Stimulated activated CD4-positive, alpha-beta T cell treated with anti-CD3 and anti-CD28 coated beads, Interleukin-4, amount 100 ng/mL, for 4 hours (primary cell): ENCODE measurements around the gene SEPTIN2.
"Not testable (repeated sequence)": the region's sequence is repeated elsewhere in the genome, so short reads cannot be mapped to it uniquely, and the experiment has no call there.

Source experiments
- DNase-seq, 2 experiments: peaks; one replicate each; pipeline ENCODE4 v3.0.0-alpha.2; 2020

Gene SEPTIN2

DNA sequence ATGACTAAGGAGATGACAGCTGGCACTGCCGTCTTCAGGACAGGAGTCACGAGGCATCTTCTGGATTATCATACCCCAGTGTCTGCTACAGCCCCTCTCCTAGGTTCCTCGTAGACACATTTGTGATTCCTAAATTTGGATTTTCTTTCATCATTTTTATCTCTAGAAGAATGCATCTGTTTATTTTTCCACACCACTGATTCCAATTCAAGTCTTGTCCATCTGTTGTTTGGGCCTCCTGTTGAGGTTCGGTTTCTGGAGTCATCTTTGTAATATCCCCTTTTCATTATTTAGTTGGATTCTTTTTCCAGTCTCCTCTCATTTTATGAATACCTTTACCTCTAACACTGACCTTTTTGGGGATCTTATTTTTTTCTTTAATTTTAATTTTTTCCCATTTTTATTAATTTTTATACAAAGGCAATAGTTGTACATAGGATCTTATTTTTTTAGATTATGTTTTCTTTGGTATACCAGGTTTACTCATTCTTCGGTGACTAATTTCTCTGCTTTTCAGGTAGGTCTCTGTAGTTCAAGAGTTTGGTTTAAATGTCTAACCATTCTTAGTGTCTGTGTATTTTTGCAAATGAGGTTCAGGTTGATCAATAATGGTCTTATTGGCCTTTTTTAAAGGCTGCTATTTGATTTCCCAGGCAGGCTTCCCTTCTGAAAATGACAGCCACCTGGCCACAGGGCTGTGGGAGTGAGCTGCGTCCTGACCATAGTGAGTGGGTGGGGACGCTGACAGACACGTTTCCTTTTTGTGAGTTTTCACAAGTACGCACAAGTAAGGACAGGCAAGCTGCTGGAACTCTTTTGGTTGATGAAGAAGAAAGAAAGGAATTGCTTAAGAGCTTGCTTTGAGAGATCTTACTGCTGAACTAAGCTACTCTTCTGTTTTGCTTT is 74.8 kb downstream of the SEPTIN2 start:
- no peak for DNase-seq

DNA sequence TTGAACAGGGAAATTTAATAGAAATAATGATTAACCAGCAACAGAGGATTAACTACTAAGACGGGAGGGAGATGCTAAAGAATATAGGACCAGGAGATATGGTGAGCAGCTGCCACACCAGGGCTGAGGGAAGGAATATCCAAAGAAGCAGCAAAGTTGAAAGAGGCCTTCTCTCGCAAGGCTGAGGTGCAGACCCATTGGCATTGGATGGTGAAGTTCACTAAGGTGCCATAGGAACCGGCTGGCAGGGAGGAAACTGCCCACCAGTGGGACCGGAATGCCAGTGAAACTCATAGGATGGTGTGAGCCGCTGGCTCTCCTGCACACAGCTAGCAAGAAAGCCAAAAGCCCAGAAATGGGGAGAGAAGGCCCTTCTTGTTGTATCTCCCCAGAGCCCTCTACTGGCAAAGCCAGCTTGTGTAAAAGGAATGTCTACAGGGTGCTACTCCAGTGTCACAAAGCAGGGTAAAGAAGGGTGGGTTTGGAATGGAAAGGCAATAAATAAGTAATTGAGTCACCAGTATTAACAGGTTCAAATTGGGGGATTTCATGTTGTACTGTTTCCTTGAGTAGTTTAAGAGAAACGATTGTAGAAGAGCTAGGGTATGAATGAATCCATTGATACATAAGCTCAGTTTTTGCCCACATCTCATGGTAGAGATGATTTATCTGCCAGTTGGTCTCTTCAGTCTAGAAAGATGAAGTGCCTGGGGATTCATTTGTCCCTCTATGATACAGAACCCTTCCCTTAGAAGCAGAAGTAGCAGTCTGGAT is 76.4 kb downstream of the SEPTIN2 start:
- no peak for DNase-seq

DNA sequence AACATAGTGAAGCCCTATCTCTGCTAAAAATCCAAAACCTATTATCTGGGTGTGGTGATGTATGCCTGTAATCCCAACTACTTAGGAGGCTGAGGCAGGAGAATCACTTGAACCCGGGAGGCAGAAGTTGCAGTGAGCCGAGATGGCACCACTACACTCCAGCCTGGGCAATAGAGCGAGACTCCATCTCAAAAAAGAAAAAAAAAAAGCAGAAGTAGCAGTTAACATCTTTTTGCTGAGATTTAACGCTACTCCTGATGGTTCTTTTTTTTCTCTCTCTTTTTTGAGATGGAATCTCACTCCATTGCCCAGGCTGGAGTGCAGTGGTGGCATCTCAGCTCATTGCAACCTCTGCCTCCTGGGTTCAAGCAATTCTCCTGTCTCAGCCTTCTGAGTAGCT is 77.0 kb downstream of the SEPTIN2 start:
- not testable (repeated sequence) for DNase-seq

DNA sequence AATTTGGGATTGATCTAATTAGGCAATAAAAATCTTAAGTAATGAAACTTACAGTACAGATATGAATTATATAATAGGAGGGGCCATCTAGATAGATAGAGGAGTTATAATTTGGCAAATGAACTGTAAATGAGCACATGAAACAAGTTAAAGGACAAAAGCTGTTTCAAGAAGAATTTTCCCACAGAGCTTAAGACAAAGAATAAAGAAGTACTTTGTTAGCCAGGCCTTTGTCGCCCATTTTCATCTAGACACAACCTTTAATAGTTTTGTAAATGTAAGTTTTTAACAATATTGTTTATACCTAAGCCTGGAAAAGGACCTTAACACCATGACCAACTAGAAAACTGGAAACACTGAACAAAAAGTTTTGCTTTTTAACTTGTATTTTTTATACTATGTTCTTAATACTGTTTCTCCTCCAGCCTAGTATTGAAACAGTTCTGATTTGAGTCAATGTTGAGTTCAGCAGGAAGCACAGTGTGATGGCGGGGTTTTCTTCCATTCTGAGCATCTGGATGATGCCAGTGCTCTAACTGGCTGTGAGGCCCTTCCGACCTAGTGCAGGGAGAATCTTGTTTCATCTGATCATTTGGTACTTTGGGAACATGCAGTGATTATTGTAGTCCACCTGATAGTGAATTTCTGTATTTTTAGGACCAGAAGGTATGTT is 77.9 kb downstream of the SEPTIN2 start:
- DNase-seq: no peak

DNA sequence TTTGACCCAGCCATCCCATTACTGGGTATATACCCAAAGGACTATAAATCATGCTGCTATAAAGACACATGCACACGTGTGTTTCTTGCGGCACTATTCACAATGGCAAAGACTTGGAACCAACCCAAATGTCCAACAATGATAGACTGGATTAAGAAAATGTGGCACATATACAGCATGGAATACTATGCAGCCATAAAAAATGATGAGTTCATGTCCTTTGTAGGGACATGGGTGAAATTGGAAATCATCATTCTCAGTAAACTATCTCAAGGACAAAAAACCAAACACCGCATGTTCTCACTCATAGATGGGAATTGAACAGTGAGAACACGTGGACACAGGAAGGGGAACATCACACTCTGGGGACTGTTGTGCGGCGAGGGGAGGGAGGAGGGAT is 81.1 kb downstream of the SEPTIN2 start:
- DNase-seq: not testable (repeated sequence)

DNA sequence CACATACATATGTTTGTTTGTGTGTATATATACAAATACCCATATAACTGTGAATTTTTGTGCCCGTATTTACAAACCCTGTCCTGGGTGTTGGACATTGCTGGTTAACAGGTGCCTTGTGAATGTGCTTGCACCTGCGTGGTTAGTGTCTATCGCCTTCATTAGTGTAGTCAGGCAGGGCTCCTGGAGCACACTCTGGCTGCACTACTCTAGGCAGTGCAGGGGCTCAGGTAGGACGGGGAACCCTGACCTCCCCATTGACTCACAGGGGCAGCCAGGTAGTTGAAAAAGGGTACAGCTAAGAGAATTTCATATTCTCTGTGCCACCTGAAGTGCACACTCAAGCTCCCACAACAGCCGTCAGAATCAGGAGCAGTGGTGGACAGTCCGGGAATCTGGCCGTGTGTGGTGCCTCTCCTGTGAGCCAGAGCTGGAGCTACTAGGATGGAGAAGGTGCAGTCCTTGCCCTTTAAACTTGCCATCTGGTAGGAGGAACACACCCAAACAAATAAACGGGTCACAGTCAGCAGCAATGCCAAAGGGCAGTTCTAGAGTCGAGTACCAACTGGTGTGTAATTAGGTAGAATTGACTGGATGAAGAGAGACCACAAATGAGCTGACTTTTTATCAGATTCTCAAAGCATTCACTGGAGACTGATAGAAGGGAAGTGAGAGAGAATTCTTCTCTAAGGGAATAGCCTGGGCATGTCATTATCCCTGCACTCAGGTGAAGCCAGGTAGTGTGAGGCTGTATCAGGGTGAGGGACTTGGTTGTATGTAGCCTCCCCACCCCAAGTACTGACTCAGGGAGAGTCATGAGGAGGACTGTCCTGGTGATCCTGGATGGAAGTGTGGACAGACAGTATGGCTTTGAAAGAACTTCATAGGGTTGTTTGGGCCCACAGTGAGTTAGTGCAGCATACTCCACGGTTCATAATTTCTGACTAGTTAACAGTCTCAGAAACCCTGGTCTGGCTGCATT is 84.5 kb downstream of the SEPTIN2 start:
- no peak for DNase-seq
